NCI-H1105 (cell line): ENCODE results near the gene ADAMTS13.
"Not testable (repeated sequence)": the region's sequence is repeated elsewhere in the genome, so short reads cannot be mapped to it uniquely, and the experiment has no call there.

Source experiments
- DNase-seq: peaks from one replicate; lab custom pipeline; 2025; lab: John Stamatoyannopoulos, UW

The ADAMTS13 gene

GRCh38 chr9:133392308-133392707 is 29.9 kb upstream of the ADAMTS13 start:
- DNase-seq: not testable (repeated sequence)

GRCh38 chr9:133393399-133393798 is 28.8 kb upstream of the ADAMTS13 start:
- DNase-seq: no peak

- no peak for DNase-seq
Measured at GRCh38 chr9:133394687-133395271, 27.4 kb upstream of the ADAMTS13 start.

- DNase-seq: no peak
Measured at GRCh38 chr9:133396952-133397351, 25.2 kb upstream of the ADAMTS13 start.

- no peak for DNase-seq
Measured at GRCh38 chr9:133397370-133397769, 24.8 kb upstream of the ADAMTS13 start.

GRCh38 chr9:133397895-133398294 is 24.3 kb upstream of the ADAMTS13 start:
- DNase-seq: no peak

- no peak for DNase-seq
Measured at GRCh38 chr9:133400292-133400691, 21.9 kb upstream of the ADAMTS13 start.

GRCh38 chr9:133401588-133401987 is 20.6 kb upstream of the ADAMTS13 start:
- no peak for DNase-seq

GRCh38 chr9:133402689-133403088 is 19.5 kb upstream of the ADAMTS13 start:
- DNase-seq: no peak

- no peak for DNase-seq
Measured at GRCh38 chr9:133403766-133404453, 18.3 kb upstream of the ADAMTS13 start.

- no peak for DNase-seq
Measured at GRCh38 chr9:133404454-133405002, 17.6 kb upstream of the ADAMTS13 start.

- DNase-seq: no peak
Measured at GRCh38 chr9:133405508-133406438, 16.4 kb upstream of the ADAMTS13 start.

GRCh38 chr9:133406480-133407307 is 15.5 kb upstream of the ADAMTS13 start:
- peak; percentile 23 for DNase-seq

- no peak for DNase-seq
Measured at GRCh38 chr9:133408042-133408441, 14.1 kb upstream of the ADAMTS13 start.

- no peak for DNase-seq
Measured at GRCh38 chr9:133415170-133415569, 7.0 kb upstream of the ADAMTS13 start.

- DNase-seq: peak; percentile 74
Measured at GRCh38 chr9:133417541-133418461, 4.4 kb upstream of the ADAMTS13 start, which contains the start of gene REXO4. TSS of gene REXO4 (minus strand) at chr9:133418010. CDS start at chr9:133417844, 166 bp downstream.

- DNase-seq: no peak
Measured at GRCh38 chr9:133419005-133419404, 3.2 kb upstream of the ADAMTS13 start.

GRCh38 chr9:133420392-133420827 is 1.8 kb upstream of the ADAMTS13 start:
- DNase-seq: no peak

- DNase-seq: no peak
Measured at GRCh38 chr9:133423216-133423615, 1.0 kb downstream of the ADAMTS13 start.

GRCh38 chr9:133424187-133424586 is 2.0 kb downstream of the ADAMTS13 start:
- no peak for DNase-seq
